Neural progenitor cell (in vitro differentiated cells): Measurements from ENCODE around the gene F8. TPM values are rescaled to one million over a fixed set of nuclear protein-coding genes. Genes with fewer than 3 reads are reported as not detected.

Source experiments
- DNase-seq: peaks from one replicate; pipeline ENCODE4 v3.0.0-alpha.2; 2016; ENCODE audit warnings: low spot score
- H2AFZ ChIP-seq: fragments of 200-600 bp; sonication (generic); replicated peaks from 2 replicates; pipeline ENCODE4 v1.6.1; 2016; ENCODE audit warnings: antibody characterized with exemption
- H3F3A ChIP-seq: fragments of 200-600 bp; sonication (generic); 2 replicates; pipeline ENCODE4 v1.6.1; 2016; ENCODE audit warnings: antibody characterized with exemption, low read depth
- H3K27ac ChIP-seq: fragments of 200-600 bp; sonication (generic); 2 replicates; pipeline ENCODE4 v1.5.1; 2016; ENCODE audit warnings: mild to moderate bottlenecking
- H3K27me3 ChIP-seq: fragments of 200-600 bp; sonication (generic); 2 replicates; pipeline ENCODE4 v1.6.1; 2016; ENCODE audit warnings: mild to moderate bottlenecking, moderate library complexity
- H3K36me3 ChIP-seq: fragments of 200-600 bp; sonication (generic); 2 replicates; pipeline ENCODE4 v1.5.1; 2016
- H3K4me1 ChIP-seq: fragments of 200-600 bp; sonication (generic); 2 replicates; pipeline ENCODE4 v1.6.1; 2016; ENCODE audit warnings: mixed run types
- H3K4me2 ChIP-seq: fragments of 200-600 bp; sonication (generic); 2 replicates; pipeline ENCODE4 v1.6.1; 2016
- H3K4me3 ChIP-seq: fragments of 200-600 bp; sonication (generic); 2 replicates; pipeline ENCODE4 v1.5.1; 2016
- H3K79me2 ChIP-seq: fragments of 200-600 bp; sonication (generic); 2 replicates; pipeline ENCODE4 v1.6.1; 2016; ENCODE audit warnings: low read depth
- H3K9ac ChIP-seq: fragments of 200-600 bp; sonication (generic); 2 replicates; pipeline ENCODE4 v1.6.1; 2016
- H3K9me3 ChIP-seq: fragments of 200-600 bp; sonication (generic); 2 replicates; pipeline ENCODE4 v1.5.1; 2016; ENCODE audit warnings: low read depth
- H4K20me1 ChIP-seq: fragments of 200-600 bp; sonication (generic); 2 replicates; pipeline ENCODE4 v1.6.1; 2016; ENCODE audit warnings: low read depth
- H3K27ac Mint-ChIP-seq: 3 replicates; pipeline ENCODE4 v1.8.0; 2021; ENCODE audit warnings: mixed read lengths
- H3K27me3 Mint-ChIP-seq: 2 replicates; pipeline ENCODE4 v1.8.0; 2022; ENCODE audit warnings: low read depth, mild to moderate bottlenecking, inconsistent platforms, moderate library complexity, mixed read lengths; ENCODE audit not compliant: insufficient read depth
- H3K36me3 Mint-ChIP-seq: 3 replicates; pipeline ENCODE4 v1.8.0; 2021; ENCODE audit warnings: mixed read lengths
- H3K4me1 Mint-ChIP-seq: 3 replicates; pipeline ENCODE4 v1.8.0; 2021; ENCODE audit warnings: mixed read lengths
- H3K4me3 Mint-ChIP-seq: 3 replicates; pipeline ENCODE4 v1.8.0; 2021; ENCODE audit warnings: mild to moderate bottlenecking, moderate library complexity, mixed read lengths
- H3K9me3 Mint-ChIP-seq: 3 replicates; pipeline ENCODE4 v1.8.0; 2020; ENCODE audit warnings: mixed read lengths
- EZH2 ChIP-seq: fragments of 200-600 bp; sonication (generic); IDR thresholded peaks from 2 replicates; pipeline ENCODE4 v1.6.1; 2017; ENCODE audit warnings: antibody characterized with exemption, mild to moderate bottlenecking, moderate library complexity
- EZH2phosphoT487 ChIP-seq: fragments of 200-600 bp; sonication (generic); IDR thresholded peaks from 2 replicates; pipeline ENCODE4 v1.6.1; 2017; ENCODE audit warnings: antibody characterized with exemption
- total RNA-seq: library from RNA; depleted of rRNA; stranded (reverse); fragments of >200 nt; gene quantifications from 2 replicates; pipeline ENCODE4 v1.2.3, GENCODE V29; 2015; ENCODE audit warnings: low replicate concordance
- TF ChIP-seq, protein P1 (sequence below): fragments of 200-600 bp; sonication (generic); IDR thresholded peaks from 2 replicates; pipeline ENCODE4 v1.5.1; 2017; ENCODE audit warnings: antibody characterized with exemption, mild to moderate bottlenecking

F8 gene
- total RNA-seq, 1 donor from 2014 or later, result 4.8 TPM

- no peak overlapping the region for H3K27ac ChIP-seq
- H3K79me2 ChIP-seq, result no peaks in the 10 kb centered on the region
- Mint-ChIP-seq H3K4me3 (no peak overlapping the region), H3K9me3 (no peaks in the 10 kb centered on the region), H3K4me1 (no peaks in the 10 kb centered on the region), H3K27ac (no peak overlapping the region), H3K27me3 (peaks cover 3% of the 10 kb centered on the region), H3K36me3 (no peaks in the 10 kb centered on the region)
- H3K9ac ChIP-seq, result no peak overlapping the region
- no peak overlapping the region for H3K4me3 ChIP-seq
- no peak overlapping the region for H2AFZ ChIP-seq
- H3K27me3 ChIP-seq, result no peaks in the 10 kb centered on the region
- DNase-seq, result no peak
- H3K4me2 ChIP-seq, result no peak overlapping the region
- no peaks in the 10 kb centered on the region for H4K20me1 ChIP-seq
- no peaks in the 10 kb centered on the region for H3K36me3 ChIP-seq
- no peaks in the 10 kb centered on the region for H3K9me3 ChIP-seq
- no peak for TF ChIP-seq EZH2phosphoT487
- TF ChIP-seq, protein P1, sequence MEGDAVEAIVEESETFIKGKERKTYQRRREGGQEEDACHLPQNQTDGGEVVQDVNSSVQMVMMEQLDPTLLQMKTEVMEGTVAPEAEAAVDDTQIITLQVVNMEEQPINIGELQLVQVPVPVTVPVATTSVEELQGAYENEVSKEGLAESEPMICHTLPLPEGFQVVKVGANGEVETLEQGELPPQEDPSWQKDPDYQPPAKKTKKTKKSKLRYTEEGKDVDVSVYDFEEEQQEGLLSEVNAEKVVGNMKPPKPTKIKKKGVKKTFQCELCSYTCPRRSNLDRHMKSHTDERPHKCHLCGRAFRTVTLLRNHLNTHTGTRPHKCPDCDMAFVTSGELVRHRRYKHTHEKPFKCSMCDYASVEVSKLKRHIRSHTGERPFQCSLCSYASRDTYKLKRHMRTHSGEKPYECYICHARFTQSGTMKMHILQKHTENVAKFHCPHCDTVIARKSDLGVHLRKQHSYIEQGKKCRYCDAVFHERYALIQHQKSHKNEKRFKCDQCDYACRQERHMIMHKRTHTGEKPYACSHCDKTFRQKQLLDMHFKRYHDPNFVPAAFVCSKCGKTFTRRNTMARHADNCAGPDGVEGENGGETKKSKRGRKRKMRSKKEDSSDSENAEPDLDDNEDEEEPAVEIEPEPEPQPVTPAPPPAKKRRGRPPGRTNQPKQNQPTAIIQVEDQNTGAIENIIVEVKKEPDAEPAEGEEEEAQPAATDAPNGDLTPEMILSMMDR, result no peak
- TF ChIP-seq EZH2, result no peak
- H3F3A ChIP-seq, result no peaks in the 10 kb centered on the region
- no peaks in the 10 kb centered on the region for H3K4me1 ChIP-seq
Observed at GRCh38 chrX:154990496-154990895, 32.0 kb downstream of the F8 start.

GRCh38 chrX:154988719-154989118 lies 33.8 kb downstream of the F8 start:
- no peak overlapping the region for H3K4me3 Mint-ChIP-seq
- no peak overlapping the region for H3K4me2 ChIP-seq

GRCh38 chrX:154987940-154988339 lies 34.6 kb downstream of the F8 start:
- no peak for DNase-seq
- Mint-ChIP-seq H3K4me1 (no peaks in the 10 kb centered on the region), H3K27ac (no peak overlapping the region), H3K4me3 (no peak overlapping the region), H3K36me3 (no peaks in the 10 kb centered on the region), H3K27me3 (no peaks in the 10 kb centered on the region), H3K9me3 (no peaks in the 10 kb centered on the region)
- Histone ChIP-seq H3K4me1 (no peaks in the 10 kb centered on the region), H3F3A (no peaks in the 10 kb centered on the region), H3K4me2 (no peak overlapping the region), H4K20me1 (no peaks in the 10 kb centered on the region), H3K4me3 (no peak overlapping the region), H3K9me3 (no peaks in the 10 kb centered on the region), H3K27me3 (no peaks in the 10 kb centered on the region), H3K27ac (no peak overlapping the region), H3K36me3 (no peaks in the 10 kb centered on the region), H3K9ac (no peak overlapping the region), H3K79me2 (no peaks in the 10 kb centered on the region), H2AFZ (no peak overlapping the region)
- TF ChIP-seq EZH2, result no peak
- TF ChIP-seq EZH2phosphoT487, result no peak
- TF ChIP-seq, protein P1, result no peak

More at GRCh38 chrX:154988719-154989118, 33.8 kb downstream of the F8 start:
- H3K36me3 ChIP-seq, result no peaks in the 10 kb centered on the region
- H3K27ac ChIP-seq, result no peak overlapping the region
- no peaks in the 10 kb centered on the region for H3K79me2 ChIP-seq
- no peaks in the 10 kb centered on the region for H3F3A ChIP-seq
- TF ChIP-seq, protein P1, result no peak
- no peak for TF ChIP-seq EZH2phosphoT487
- no peak for TF ChIP-seq EZH2
- Mint-ChIP-seq H3K4me1 (no peaks in the 10 kb centered on the region), H3K36me3 (no peaks in the 10 kb centered on the region), H3K27ac (no peak overlapping the region), H3K27me3 (no peaks in the 10 kb centered on the region), H3K9me3 (no peaks in the 10 kb centered on the region)
- no peak overlapping the region for H3K9ac ChIP-seq
- H3K4me3 ChIP-seq, result no peak overlapping the region
- H4K20me1 ChIP-seq, result no peaks in the 10 kb centered on the region
- DNase-seq, result no peak
- no peaks in the 10 kb centered on the region for H3K9me3 ChIP-seq
- no peaks in the 10 kb centered on the region for H3K4me1 ChIP-seq
- no peaks in the 10 kb centered on the region for H3K27me3 ChIP-seq
- H2AFZ ChIP-seq, result no peak overlapping the region
